Embryonic facial prominence (tissue), 1 donor: ENCODE data around the gene UNC5C.

Source experiments
- DNase-seq: peaks from one replicate; pipeline ENCODE4 v3.0.0-alpha.2; 2016; ENCODE audit errors: extremely low spot score

Gene UNC5C

DNA sequence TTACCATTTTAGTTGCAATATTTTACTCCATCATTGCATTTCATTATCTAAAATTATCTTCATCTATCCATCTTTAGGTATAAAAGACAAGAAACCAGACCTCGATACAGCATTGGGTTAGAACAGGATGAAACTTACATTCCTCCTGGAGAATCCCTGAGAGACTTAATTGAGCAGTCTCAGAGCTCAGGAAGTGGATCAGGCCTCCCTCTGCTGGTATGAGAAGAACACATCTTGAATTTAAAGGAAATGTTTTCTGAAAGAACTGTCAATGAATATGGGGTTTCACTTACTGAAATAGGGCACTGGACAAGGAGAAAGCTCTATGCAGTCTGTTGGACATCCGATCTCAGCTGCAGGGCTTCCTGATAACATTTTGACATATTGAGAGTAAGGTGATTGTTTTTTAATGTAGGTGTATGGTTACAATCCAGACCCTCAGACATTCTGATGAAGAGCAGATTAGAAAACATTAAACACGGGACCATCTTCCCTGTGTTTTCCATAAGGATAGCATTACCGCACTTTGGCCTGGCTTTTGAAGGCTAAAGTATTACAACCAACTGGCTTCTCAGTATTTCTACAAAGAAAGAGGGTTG is 423.8 kb downstream of the UNC5C start:
- peak; percentile 25 for DNase-seq

DNA sequence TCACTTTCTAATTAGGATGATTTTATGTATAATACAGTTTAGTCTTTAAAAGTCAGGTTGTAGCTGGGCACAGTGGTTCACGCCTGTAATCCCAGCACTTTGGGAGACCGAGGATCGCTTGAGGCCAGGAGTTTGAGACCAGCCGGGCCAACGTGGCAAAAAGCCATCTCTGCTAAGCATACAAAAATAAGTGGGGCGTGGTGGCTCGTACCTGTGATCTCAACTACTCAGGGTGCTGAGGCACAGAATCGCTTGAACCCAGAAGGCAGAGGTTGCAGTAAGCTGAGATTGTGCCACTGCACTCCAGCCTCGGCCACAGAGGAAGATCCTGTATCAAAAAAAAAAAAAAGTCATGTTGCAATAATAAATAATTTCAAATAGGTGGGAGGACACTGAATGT is 426.8 kb downstream of the UNC5C start:
- DNase-seq: no peak

GRCh38 chr4:95120456-95120855 is 428.3 kb downstream of the UNC5C start:
- DNase-seq: no peak

DNA sequence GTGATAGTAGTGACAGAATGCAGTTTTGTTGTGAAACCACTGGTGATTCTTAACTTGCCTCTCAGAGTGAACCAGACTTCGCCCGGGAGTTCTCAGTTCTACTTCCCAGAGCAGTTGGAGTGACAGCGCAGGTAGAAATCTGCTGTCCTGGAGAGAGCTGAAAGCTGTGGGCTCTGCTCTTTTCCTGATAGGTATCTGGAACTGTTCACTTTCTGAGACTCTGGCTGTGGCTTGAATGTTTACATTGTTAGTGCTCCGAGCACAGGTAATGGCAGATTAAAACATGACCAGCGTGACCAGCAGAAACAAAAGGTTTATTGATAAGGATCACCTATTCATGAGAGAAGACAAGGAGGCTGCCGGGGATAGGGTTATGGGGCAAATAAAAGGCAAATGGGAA is 430.3 kb downstream of the UNC5C start:
- DNase-seq: no peak

GRCh38 chr4:95114521-95114920 is 434.3 kb downstream of the UNC5C start:
- DNase-seq: no peak
